Sigmoid colon (tissue), 7 donors: ENCODE measurements around the gene FMO3. TPM values are rescaled to one million over a fixed set of nuclear protein-coding genes. Genes with fewer than 3 reads are reported as not detected.

ENCODE experiments used
- DNase-seq: peaks from one replicate; pipeline ENCODE4 v3.0.0-alpha.2; 2019
- H3K27ac ChIP-seq, 4 donors: fragments of 200-600 bp; sonication (generic); one replicate each; pipeline ENCODE4 v1.5.1; 2016 to 2019; ENCODE audit warnings: mild to moderate bottlenecking in 1 of 4
- H3K27me3 ChIP-seq, 3 donors: fragments of 200-600 bp; sonication (generic); one replicate each; pipeline ENCODE4 v1.5.1; 2019; ENCODE audit warnings: mild to moderate bottlenecking in 1 of 3
- H3K36me3 ChIP-seq, 4 donors: fragments of 200-600 bp; sonication (generic); one replicate each; pipeline ENCODE4 v1.5.1; 2016 to 2019
- H3K4me1 ChIP-seq, 4 donors: fragments of 200-600 bp; sonication (generic); one replicate each; pipeline ENCODE4 v1.5.1; 2017 to 2019
- H3K4me3 ChIP-seq, 4 donors: fragments of 200-600 bp; sonication (generic); one replicate each; pipeline ENCODE4 v1.5.1; 2017 to 2019; ENCODE audit warnings: mild to moderate bottlenecking in 2 of 4, moderate library complexity in 1 of 4
- H3K9me3 ChIP-seq, 4 donors: fragments of 200-600 bp in 3 of 4; sonication (generic) in 3 of 4; one replicate each; pipeline versions ENCODE4 v1.5.1 to v1.6.1; 2013 to 2019
- EP300 ChIP-seq, 4 donors: sonication (generic); formaldehyde crosslinking; IDR thresholded peaks; one replicate each; pipeline ENCODE4 v1.6.1; 2017; ENCODE audit warnings: antibody characterized with exemption in 4 of 4
- POLR2A ChIP-seq, 2 donors: fragments of 450-650 bp; IDR thresholded peaks; one replicate each; pipeline ENCODE4 v1.6.1; 2016; ENCODE audit warnings: antibody characterized with exemption in 2 of 2, mild to moderate bottlenecking in 2 of 2, moderate library complexity in 2 of 2
- POLR2AphosphoS5 ChIP-seq, 4 donors: sonication (generic); formaldehyde crosslinking; IDR thresholded peaks; one replicate each; pipeline ENCODE4 v1.6.1; 2017; ENCODE audit warnings: antibody characterized with exemption in 4 of 4
- WGBS, 2 donors: extraction: QIAGEN DNeasy Blood & Tissue Kit; methylation state at CpG; one replicate each; pipeline ENCODE4 v1.1.7; 2013; 5-methylcytosine and 5-hydroxymethylcytosine counted together
- intact Hi-C: fragments of 100-400 bp; cut with DNase I; formaldehyde crosslinking; loops from one replicate; pipeline ENCODE4 v1.15.1; 2023
- polyA plus RNA-seq, 3 donors: library from polyadenylated mRNA; stranded (reverse); fragments of 200-250 nt; gene quantifications; one replicate each; pipeline ENCODE4 v1.2.3, GENCODE V29; 2013
- total RNA-seq, 4 donors: library from RNA; depleted of rRNA; stranded (reverse); fragments of >200 nt; gene quantifications; one replicate each; pipeline ENCODE4 v1.1.0, GENCODE V29; 2016
- TF ChIP-seq, protein P1 (sequence below), 4 experiments: fragments of 450-650 bp in 3 of 4; fragments of 200-600 bp in 1 of 4; IDR thresholded peaks; one replicate each; pipeline ENCODE4 v1.5.1; 2016 to 2019; ENCODE audit warnings: antibody characterized with exemption in 4 of 4, mild to moderate bottlenecking in 3 of 4, moderate library complexity in 2 of 4
- donor health status: healthy with polysubstance abuse.
- donor health status: Bipolar disorder and iron deficiency.
- donor health status: healthy.

Gene FMO3
- total and polyA plus RNA-seq, 7 donors, result 0.82 to 2.3 (median 1.8) TPM; not detected in 2

DNA sequence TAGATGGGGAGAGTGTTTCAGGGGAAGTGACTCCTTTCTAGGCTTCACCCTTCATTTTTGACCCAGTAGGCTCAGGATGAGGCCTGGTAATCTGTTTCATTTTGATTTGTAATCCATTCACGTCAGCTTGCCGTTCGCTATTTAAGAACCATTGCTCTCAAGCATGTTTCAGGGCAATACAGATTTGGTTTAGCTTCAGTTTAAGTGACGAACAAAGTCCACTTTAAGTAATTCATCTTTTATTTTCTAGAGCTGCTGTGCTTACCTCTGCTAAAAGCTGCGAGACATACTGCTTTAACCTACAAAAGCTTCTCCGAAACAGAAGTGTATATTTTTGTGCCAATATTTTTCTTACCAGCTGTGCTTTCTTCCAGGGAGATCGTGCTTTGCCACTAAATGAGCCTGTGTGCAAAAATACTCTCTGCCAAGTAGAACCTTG is 8.9 kb upstream of the FMO3 start:
- H3K4me3 ChIP-seq, result no peak overlapping the region
- H3K36me3 ChIP-seq, result no peaks in the 10 kb centered on the region
- no peaks in the 10 kb centered on the region for H3K27me3 ChIP-seq
- no peaks in the 10 kb centered on the region for H3K9me3 ChIP-seq
- H3K27ac ChIP-seq, result peak overlapping the region in 1 of 4 donors; percentile 67
- no peak for TF ChIP-seq POLR2A (IDR thresholded peaks at IDR 0.05)
- TF ChIP-seq, protein P1, sequence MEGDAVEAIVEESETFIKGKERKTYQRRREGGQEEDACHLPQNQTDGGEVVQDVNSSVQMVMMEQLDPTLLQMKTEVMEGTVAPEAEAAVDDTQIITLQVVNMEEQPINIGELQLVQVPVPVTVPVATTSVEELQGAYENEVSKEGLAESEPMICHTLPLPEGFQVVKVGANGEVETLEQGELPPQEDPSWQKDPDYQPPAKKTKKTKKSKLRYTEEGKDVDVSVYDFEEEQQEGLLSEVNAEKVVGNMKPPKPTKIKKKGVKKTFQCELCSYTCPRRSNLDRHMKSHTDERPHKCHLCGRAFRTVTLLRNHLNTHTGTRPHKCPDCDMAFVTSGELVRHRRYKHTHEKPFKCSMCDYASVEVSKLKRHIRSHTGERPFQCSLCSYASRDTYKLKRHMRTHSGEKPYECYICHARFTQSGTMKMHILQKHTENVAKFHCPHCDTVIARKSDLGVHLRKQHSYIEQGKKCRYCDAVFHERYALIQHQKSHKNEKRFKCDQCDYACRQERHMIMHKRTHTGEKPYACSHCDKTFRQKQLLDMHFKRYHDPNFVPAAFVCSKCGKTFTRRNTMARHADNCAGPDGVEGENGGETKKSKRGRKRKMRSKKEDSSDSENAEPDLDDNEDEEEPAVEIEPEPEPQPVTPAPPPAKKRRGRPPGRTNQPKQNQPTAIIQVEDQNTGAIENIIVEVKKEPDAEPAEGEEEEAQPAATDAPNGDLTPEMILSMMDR (IDR thresholded peaks at IDR 0.05), result no peak
- TF ChIP-seq EP300 (IDR thresholded peaks at IDR 0.05), result no peak
- no peak for TF ChIP-seq POLR2AphosphoS5 (IDR thresholded peaks at IDR 0.05)
- H3K4me1 ChIP-seq, result peaks cover 0 to 7% (median 3%) of the 10 kb centered on the region in 4 donors
- no peak for DNase-seq
- intact Hi-C loops, result loop anchor here (5.0 kb wide), 1 partner anchor 146 kb away; no protein-coding TSS in a partner anchor
- WGBS, 2 donors, result 19 to 65% methylated on average over 7 of the region's 7 CpGs

DNA sequence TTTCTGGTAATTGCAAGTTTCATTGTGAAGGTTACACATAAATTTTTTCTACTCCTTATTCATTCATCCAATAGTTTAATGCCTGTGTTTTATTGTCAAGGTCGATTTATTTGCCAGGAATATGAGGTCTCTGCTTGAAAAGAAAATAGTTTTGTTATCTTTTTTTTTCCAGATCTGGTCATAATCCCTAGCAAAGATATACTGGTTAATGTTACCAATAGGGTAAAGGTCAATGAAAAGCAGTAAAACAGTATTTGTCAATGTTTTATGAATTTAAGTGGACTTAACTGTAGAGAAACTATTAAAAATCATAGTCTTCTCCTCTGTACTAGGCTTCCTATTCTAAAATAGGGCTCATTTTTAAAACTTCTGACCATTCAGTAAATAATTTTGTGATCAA is 8.1 kb upstream of the FMO3 start:
- H3K27me3 ChIP-seq, result no peaks in the 10 kb centered on the region
- 6 to 55% methylated on average over 1 of the region's 1 CpG for WGBS, 2 donors
- TF ChIP-seq, protein P1 (IDR thresholded peaks at IDR 0.05), result no peak
- TF ChIP-seq POLR2AphosphoS5 (IDR thresholded peaks at IDR 0.05) (no peak), POLR2A (IDR thresholded peaks at IDR 0.05) (no peak), EP300 (IDR thresholded peaks at IDR 0.05) (no peak)
- H3K4me3 ChIP-seq, result no peak overlapping the region
- H3K36me3 ChIP-seq, result no peaks in the 10 kb centered on the region
- H3K9me3 ChIP-seq, result no peaks in the 10 kb centered on the region
- intact Hi-C loops, result loop anchor here (5.0 kb wide), 1 partner anchor 145 kb away; no protein-coding TSS in a partner anchor
- no peak for DNase-seq
- no peak overlapping the region for H3K27ac ChIP-seq
- peaks cover 0 to 7% (median 3%) of the 10 kb centered on the region in 4 donors for H3K4me1 ChIP-seq

DNA sequence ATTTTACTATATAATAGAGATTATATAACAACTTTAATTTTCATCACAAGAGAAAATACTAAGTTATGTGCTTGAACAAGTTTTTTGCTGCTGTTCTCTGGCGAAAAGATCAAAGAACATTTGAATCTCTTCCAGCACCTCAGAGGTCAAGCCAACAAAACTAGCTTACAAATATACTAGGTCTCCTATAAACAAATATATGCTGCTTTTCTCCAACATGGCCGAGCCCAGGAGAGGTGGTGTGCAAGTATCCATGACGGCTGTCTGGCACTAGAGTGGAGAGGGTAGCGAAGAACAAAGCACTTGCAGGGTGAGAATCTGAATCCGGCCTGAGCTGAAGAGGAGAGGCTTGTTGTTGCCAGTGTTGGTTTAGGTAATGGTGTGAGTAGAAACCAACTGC is 7.5 kb upstream of the FMO3 start:
- no peaks in the 10 kb centered on the region for H3K27me3 ChIP-seq
- H3K27ac ChIP-seq, result no peak overlapping the region
- TF ChIP-seq POLR2A (IDR thresholded peaks at IDR 0.05), result no peak
- TF ChIP-seq EP300 (IDR thresholded peaks at IDR 0.05), result no peak
- TF ChIP-seq POLR2AphosphoS5 (IDR thresholded peaks at IDR 0.05), result no peak
- TF ChIP-seq, protein P1 (IDR thresholded peaks at IDR 0.05), result no peak
- WGBS, 2 donors, result 66 to 82% methylated on average over 5 of the region's 5 CpGs
- no peak overlapping the region for H3K4me3 ChIP-seq
- H3K36me3 ChIP-seq, result no peaks in the 10 kb centered on the region
- H3K9me3 ChIP-seq, result no peaks in the 10 kb centered on the region
- intact Hi-C loops, result loop anchor here (5.0 kb wide), 1 partner anchor 144 kb away; no protein-coding TSS in a partner anchor
- no peak for DNase-seq
- peaks cover 0 to 7% (median 3%) of the 10 kb centered on the region in 4 donors for H3K4me1 ChIP-seq

DNA sequence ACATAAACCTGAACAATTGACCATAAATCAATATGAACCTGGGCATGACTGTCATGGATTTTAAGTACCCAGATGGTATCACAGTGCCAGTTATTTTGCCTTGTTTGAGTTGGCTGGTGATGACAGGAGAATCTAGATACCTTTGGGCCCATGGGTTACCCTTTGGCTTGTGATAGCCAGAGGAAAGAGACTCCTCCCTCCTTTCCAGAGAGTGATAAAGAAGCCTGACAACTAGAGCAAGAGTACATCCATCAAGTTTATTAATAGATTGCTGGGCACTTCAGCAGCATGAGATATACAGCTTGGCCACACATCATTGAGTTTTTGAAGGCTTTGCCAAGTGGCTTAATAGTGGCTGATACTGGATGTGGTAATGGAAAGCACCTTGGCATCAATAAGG is 6.6 kb upstream of the FMO3 start:
- H3K4me3 ChIP-seq, result no peak overlapping the region
- no peak for DNase-seq
- H3K4me1 ChIP-seq, result peaks cover 0 to 7% (median 3%) of the 10 kb centered on the region in 4 donors
- no peak for TF ChIP-seq EP300 (IDR thresholded peaks at IDR 0.05)
- TF ChIP-seq, protein P1 (IDR thresholded peaks at IDR 0.05), result no peak
- H3K9me3 ChIP-seq, result no peaks in the 10 kb centered on the region
- intact Hi-C loops, result loop anchor here (5.0 kb wide), 1 partner anchor 143 kb away; no protein-coding TSS in a partner anchor
- no peak overlapping the region for H3K27ac ChIP-seq
- no peaks in the 10 kb centered on the region for H3K36me3 ChIP-seq
- H3K27me3 ChIP-seq, result no peaks in the 10 kb centered on the region

DNA sequence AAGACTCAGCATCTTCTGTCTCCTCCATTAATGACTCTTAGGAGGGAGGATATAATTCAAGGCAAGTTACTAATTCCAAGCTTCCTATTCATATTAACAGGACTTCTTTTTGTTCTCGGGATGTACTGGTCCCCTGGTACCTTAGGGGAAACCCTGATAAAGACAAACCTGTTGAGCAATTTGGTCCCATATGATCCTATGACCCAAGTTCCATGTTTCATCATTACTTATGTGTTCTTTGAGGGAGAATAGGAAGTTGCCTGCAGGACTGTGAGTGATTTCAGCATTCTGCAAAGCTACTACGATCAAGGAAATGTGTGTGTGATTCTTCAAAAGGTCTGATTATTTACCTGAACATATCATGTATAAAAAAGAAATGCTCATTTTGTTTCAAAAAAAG is 5.8 kb upstream of the FMO3 start:
- DNase-seq, result no peak
- 88 to 95% methylated on average over 2 of the region's 2 CpGs for WGBS, 2 donors
- no peak for TF ChIP-seq EP300 (IDR thresholded peaks at IDR 0.05)
- TF ChIP-seq POLR2A (IDR thresholded peaks at IDR 0.05), result no peak
- TF ChIP-seq POLR2AphosphoS5 (IDR thresholded peaks at IDR 0.05), result no peak
- TF ChIP-seq, protein P1 (IDR thresholded peaks at IDR 0.05), result no peak
- Histone ChIP-seq H3K4me1 (peaks cover 0 to 7% (median 3%) of the 10 kb centered on the region in 4 donors), H3K27me3 (no peaks in the 10 kb centered on the region), H3K9me3 (no peaks in the 10 kb centered on the region), H3K36me3 (no peaks in the 10 kb centered on the region), H3K4me3 (no peak overlapping the region), H3K27ac (no peak overlapping the region)
- intact Hi-C loops, result loop anchor here (5.0 kb wide), 1 partner anchor 142 kb away; no protein-coding TSS in a partner anchor
